ENCODE data around the gene ARPC2.

Gene ARPC2

GRCh38 chr2:218187296-218188015 lies 29.5 kb upstream of the ARPC2 start:
- no peak for FAIRE-seq
- TF ChIP-seq TAF1 (IDR thresholded peaks at IDR 0.05; ENCODE audit: borderline replicate concordance, low read depth, low read length) (no peak), POLR2A (IDR thresholded peaks at IDR 0.05; ENCODE audit: low read depth, low read length) (no peak), POLR2AphosphoS5 (IDR thresholded peaks at IDR 0.05; ENCODE audit: low read depth, low read length) (no peak)
- no peak for DNase-seq (ENCODE audit: insufficient read length)

GRCh38 chr2:218188528-218188927 lies 28.5 kb upstream of the ARPC2 start:
- FAIRE-seq: no peak
- TF ChIP-seq POLR2AphosphoS5 (IDR thresholded peaks at IDR 0.05; ENCODE audit: low read depth, low read length) (no peak), POLR2A (IDR thresholded peaks at IDR 0.05; ENCODE audit: low read depth, low read length) (no peak), TAF1 (IDR thresholded peaks at IDR 0.05; ENCODE audit: borderline replicate concordance, low read depth, low read length) (no peak)
- DNase-seq (ENCODE audit: insufficient read length): no peak

GRCh38 chr2:218192902-218193430 lies 24.0 kb upstream of the ARPC2 start:
- FAIRE-seq (no peak), DNase-seq (ENCODE audit: insufficient read length) (no peak)
- TF ChIP-seq TAF1 (IDR thresholded peaks at IDR 0.05; ENCODE audit: borderline replicate concordance, low read depth, low read length) (no peak), POLR2AphosphoS5 (IDR thresholded peaks at IDR 0.05; ENCODE audit: low read depth, low read length) (no peak), POLR2A (IDR thresholded peaks at IDR 0.05; ENCODE audit: low read depth, low read length) (no peak)

- no peak for DNase-seq (ENCODE audit: insufficient read length)
- no peak for FAIRE-seq
- TF ChIP-seq POLR2A (IDR thresholded peaks at IDR 0.05; ENCODE audit: low read depth, low read length): no peak
Observed at GRCh38 chr2:218193701-218194100, 23.3 kb upstream of the ARPC2 start.

GRCh38 chr2:218194880-218195279 lies 22.1 kb upstream of the ARPC2 start:
- no peak for TF ChIP-seq TAF1 (IDR thresholded peaks at IDR 0.05; ENCODE audit: borderline replicate concordance, low read depth, low read length)
- TF ChIP-seq POLR2AphosphoS5 (IDR thresholded peaks at IDR 0.05; ENCODE audit: low read depth, low read length): no peak
- no peak for TF ChIP-seq POLR2A (IDR thresholded peaks at IDR 0.05; ENCODE audit: low read depth, low read length)
- no peak for FAIRE-seq
- DNase-seq (ENCODE audit: insufficient read length): no peak

GRCh38 chr2:218196974-218197373 lies 20.0 kb upstream of the ARPC2 start:
- FAIRE-seq (no peak), DNase-seq (ENCODE audit: insufficient read length) (no peak)
- no peak for TF ChIP-seq POLR2A (IDR thresholded peaks at IDR 0.05; ENCODE audit: low read depth, low read length)
- no peak for TF ChIP-seq POLR2AphosphoS5 (IDR thresholded peaks at IDR 0.05; ENCODE audit: low read depth, low read length)
- no peak for TF ChIP-seq TAF1 (IDR thresholded peaks at IDR 0.05; ENCODE audit: borderline replicate concordance, low read depth, low read length)

GRCh38 chr2:218202266-218202665 lies 14.7 kb upstream of the ARPC2 start:
- FAIRE-seq (no peak), DNase-seq (ENCODE audit: insufficient read length) (no peak)
- TF ChIP-seq TAF1 (IDR thresholded peaks at IDR 0.05; ENCODE audit: borderline replicate concordance, low read depth, low read length) (no peak), POLR2AphosphoS5 (IDR thresholded peaks at IDR 0.05; ENCODE audit: low read depth, low read length) (no peak), POLR2A (IDR thresholded peaks at IDR 0.05; ENCODE audit: low read depth, low read length) (no peak)

GRCh38 chr2:218209078-218209477 lies 7.9 kb upstream of the ARPC2 start:
- TF ChIP-seq POLR2A (IDR thresholded peaks at IDR 0.05; ENCODE audit: low read depth, low read length) (no peak), POLR2AphosphoS5 (IDR thresholded peaks at IDR 0.05; ENCODE audit: low read depth, low read length) (no peak), TAF1 (IDR thresholded peaks at IDR 0.05; ENCODE audit: borderline replicate concordance, low read depth, low read length) (no peak)
- DNase-seq (ENCODE audit: insufficient read length) (no peak), FAIRE-seq (no peak)

- DNase-seq (ENCODE audit: insufficient read length) (no peak), FAIRE-seq (no peak)
- no peak for TF ChIP-seq POLR2A (IDR thresholded peaks at IDR 0.05; ENCODE audit: low read depth, low read length)
- no peak for TF ChIP-seq POLR2AphosphoS5 (IDR thresholded peaks at IDR 0.05; ENCODE audit: low read depth, low read length)
- no peak for TF ChIP-seq TAF1 (IDR thresholded peaks at IDR 0.05; ENCODE audit: borderline replicate concordance, low read depth, low read length)
Observed at GRCh38 chr2:218214116-218214515, 2.9 kb upstream of the ARPC2 start.

GRCh38 chr2:218216336-218216673 lies 684 bp upstream of the ARPC2 start:
- FAIRE-seq (no peak), DNase-seq (ENCODE audit: insufficient read length) (no peak)
- no peak for TF ChIP-seq POLR2A (IDR thresholded peaks at IDR 0.05; ENCODE audit: low read depth, low read length)
- no peak for TF ChIP-seq TAF1 (IDR thresholded peaks at IDR 0.05; ENCODE audit: borderline replicate concordance, low read depth, low read length)
- no peak for TF ChIP-seq POLR2AphosphoS5 (IDR thresholded peaks at IDR 0.05; ENCODE audit: low read depth, low read length)

- peak; percentile 78 for FAIRE-seq
- TF ChIP-seq POLR2A (IDR thresholded peaks at IDR 0.05; ENCODE audit: low read depth, low read length) (no peak), POLR2AphosphoS5 (IDR thresholded peaks at IDR 0.05; ENCODE audit: low read depth, low read length) (0 out of 2 replicates have a peak, but pooled peaks have one; percentile 5), TAF1 (IDR thresholded peaks at IDR 0.05; ENCODE audit: borderline replicate concordance, low read depth, low read length) (peak; percentile 3; the same call in 1 of the 2 replicates)
- peak; percentile 46 for DNase-seq (ENCODE audit: insufficient read length)
Observed at GRCh38 chr2:218217360-218218267, 625 bp downstream of the ARPC2 start.
